Femur (tissue), 1 donor: ENCODE results near the gene NOLC1.

Experiments used
- DNase-seq: peaks from one replicate; pipeline ENCODE4 v3.0.0-alpha.2; 2017

The NOLC1 gene

GRCh38 chr10:102122450-102122849 is 29.7 kb upstream of the NOLC1 start:
- DNase-seq = no peak

- no peak for DNase-seq
These were observed 29.0 kb upstream of the NOLC1 start for GRCh38 chr10:102123223-102123622.

DNA sequence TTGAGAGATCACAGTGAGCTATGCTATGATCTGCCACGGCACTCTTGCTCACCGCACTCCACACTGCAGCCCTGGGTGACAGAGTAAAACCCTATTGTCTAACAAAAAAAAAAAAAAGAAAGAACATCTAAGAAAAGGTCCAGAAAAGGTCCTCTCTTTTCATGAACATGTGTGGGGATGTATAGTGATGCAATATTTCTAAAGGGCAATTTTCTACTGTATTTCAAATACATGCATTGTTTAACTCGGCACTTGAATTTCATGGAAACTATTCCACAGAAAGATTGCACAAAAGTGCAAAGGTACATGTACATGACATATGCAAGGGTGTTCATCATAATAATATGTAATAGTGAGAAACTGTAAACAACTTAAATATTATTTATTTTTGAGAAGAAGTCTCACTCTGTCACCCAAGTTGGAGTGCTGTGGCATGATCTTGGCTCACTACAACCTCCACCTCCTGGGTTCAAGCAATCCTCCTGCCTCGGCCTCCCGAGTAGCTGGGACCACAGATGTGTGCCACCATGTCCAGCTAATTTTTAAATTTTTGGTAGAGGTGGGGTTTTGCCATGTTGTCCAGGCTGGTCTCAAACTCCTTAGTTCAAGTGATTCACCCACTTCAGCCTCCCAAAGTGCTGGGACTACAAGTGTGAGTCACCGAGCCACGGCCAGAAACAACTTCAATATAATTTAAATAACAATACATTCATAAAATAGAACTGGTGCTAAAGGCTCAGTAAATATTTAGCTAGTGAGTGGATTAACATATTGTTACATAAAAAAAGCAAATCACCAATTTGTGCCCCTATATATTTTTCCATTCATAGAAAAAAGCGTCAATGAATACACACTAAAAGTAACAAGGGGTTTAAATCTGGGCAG is 20.7 kb upstream of the NOLC1 start:
- no peak for DNase-seq

- DNase-seq = no peak
These were observed 20.0 kb upstream of the NOLC1 start for GRCh38 chr10:102132193-102132562.

GRCh38 chr10:102132563-102133372 is 19.4 kb upstream of the NOLC1 start, which contains the start of gene PPRC1:
Gene PPRC1, plus strand, starts transcription at chr10:102133040. Its CDS starts 29 bp downstream, at chr10:102133069.
- peak; percentile 99 for DNase-seq

DNA sequence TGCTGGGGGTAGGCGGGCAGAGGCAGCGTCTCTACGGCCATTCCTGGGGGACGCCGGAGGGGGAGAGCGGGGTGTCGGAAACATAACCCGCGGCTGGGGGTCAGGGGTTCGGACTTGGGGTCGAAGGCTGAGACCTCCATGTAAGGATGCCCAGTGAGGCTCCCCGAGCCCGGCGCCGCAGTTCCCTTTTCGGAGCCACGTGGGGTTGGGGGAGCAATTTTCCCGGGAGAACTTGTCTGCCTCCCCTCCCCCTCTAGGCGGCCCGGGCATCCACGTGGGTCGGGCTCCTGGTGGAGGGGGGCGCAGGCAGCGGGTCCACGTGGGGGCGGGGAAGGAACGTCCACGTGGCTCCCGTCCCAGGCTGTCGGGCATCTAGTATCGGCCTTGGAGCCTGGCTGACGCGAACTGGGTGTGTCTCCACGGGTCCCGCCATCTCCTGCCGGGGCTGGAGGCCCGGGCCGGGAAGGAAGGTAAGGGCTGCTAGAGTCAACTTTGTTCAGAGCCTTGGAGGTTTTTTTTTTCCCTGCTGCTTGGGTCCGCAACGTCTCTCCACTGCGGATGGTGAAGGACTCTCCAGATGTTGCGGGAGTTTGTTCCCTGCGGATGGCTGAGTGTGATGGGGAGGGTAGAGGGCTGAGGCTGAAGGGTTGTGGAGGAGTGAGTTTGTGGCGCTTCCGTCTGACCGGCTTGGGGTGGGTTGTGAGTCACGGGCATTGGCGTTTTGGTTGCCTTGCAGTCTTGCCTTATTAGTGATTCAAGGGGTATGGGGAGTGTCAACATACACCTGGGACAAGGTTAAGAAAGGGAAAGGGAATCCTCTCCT is 18.6 kb upstream of the NOLC1 start:
- DNase-seq = peak; percentile 90

- no peak for DNase-seq
These were observed 17.8 kb upstream of the NOLC1 start for GRCh38 chr10:102134416-102134815.

- no peak for DNase-seq
These were observed 16.1 kb upstream of the NOLC1 start for GRCh38 chr10:102135956-102136526.

DNA sequence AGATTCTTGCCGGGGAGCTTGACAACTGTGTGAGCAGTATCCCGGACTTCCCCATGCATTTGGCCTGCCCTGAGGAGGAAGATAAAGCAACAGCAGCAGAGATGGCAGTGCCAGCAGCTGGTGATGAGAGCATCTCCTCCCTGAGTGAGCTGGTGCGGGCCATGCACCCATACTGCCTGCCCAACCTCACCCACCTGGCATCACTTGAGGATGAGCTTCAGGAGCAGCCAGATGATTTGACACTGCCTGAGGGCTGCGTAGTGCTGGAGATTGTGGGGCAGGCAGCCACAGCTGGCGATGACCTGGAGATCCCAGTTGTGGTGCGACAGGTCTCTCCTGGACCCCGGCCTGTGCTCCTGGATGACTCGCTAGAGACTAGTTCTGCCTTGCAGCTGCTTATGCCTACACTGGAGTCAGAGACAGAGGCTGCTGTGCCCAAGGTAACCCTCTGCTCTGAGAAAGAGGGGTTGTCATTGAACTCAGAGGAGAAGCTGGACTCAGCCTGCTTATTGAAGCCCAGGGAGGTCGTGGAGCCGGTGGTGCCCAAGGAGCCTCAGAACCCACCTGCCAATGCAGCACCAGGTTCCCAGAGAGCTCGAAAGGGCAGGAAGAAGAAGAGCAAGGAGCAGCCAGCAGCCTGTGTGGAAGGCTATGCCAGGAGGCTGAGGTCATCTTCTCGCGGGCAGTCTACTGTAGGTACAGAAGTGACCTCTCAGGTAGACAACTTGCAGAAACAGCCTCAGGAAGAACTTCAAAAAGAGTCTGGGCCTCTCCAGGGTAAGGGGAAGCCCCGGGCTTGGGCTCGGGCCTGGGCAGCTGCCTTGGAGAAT is 12.7 kb upstream of the NOLC1 start:
- no peak for DNase-seq

- DNase-seq = no peak
These were observed 12.0 kb upstream of the NOLC1 start for GRCh38 chr10:102140218-102140617.

GRCh38 chr10:102140913-102141540 is 11.2 kb upstream of the NOLC1 start:
- DNase-seq = no peak

DNA sequence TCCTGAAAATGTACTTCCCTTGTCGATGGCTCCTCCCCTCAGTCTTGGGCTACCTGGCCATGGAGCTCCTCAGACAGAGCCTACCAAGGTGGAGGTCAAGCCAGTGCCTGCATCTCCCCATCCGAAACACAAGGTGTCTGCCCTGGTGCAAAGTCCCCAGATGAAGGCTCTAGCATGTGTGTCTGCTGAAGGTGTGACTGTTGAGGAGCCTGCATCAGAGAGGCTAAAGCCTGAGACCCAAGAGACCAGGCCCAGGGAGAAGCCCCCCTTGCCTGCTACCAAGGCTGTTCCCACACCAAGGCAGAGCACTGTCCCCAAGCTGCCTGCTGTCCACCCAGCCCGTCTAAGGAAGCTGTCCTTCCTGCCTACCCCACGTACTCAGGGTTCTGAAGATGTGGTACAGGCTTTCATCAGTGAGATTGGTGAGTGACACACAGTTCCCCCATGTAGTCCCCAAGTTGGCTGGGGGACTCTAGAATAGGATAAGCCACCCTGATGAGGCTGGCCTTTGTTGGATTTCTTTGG is 10.5 kb upstream of the NOLC1 start:
- DNase-seq = no peak

- no peak for DNase-seq
These were observed 5.2 kb upstream of the NOLC1 start for GRCh38 chr10:102146971-102147428.

DNA sequence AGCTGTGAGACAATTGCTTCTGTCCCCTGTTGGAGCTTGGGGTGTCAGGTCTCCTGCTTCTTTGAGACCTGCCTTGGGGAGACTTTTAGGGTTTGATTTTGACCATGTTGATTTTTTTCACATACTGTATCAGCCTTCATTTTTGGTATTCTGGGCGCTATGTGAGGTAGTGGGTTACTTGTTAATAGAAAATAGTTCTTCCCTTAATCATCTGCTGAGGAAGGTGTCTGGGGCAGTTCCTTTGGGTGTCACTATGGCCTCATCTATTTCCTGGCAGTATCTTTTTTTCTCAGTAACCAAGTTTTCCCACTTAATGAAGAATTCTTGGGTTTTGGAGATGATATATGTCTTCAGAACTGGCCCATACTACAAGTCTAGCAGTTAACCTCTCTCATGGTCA is 4.6 kb upstream of the NOLC1 start:
- DNase-seq = no peak

GRCh38 chr10:102148275-102148674 is 3.9 kb upstream of the NOLC1 start:
- DNase-seq = no peak

DNA sequence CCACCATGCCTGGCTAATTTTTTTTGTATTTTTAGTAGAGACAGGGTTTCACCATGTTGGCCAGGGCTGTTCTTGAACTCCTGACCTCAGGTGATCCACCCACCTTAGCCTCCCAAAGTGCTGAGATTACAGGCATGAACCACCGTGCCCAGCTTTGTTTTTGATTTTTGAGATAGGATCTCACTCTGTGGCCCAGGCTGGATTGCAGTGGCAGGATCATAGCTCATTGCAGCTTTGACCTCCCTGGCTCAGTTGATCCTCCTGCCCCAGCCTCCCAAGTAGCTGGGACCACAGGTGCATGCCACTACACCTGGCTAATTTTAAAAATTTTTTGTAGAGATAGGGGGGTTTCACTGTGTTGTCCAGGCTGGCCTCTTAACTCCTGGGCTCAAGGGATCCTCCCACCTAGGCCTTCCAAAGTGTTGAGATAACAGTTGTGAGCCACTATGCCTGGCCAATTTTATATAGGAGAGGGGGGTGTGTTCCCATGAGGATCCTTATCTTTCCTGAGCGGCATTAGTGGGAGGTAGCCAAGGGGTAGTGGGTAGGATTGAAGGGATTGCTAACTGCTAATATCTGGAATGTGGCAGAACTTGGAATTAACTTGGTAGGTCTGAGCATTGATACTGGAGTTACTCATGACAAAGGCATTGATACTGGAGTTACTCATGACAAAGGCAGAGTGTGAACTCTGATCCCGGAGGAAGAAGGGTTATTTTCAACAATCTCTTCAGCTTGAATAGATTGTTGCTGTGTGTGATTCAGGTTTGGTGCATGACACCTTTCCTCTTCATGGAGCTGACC is 1.0 kb upstream of the NOLC1 start:
- no peak for DNase-seq

DNA sequence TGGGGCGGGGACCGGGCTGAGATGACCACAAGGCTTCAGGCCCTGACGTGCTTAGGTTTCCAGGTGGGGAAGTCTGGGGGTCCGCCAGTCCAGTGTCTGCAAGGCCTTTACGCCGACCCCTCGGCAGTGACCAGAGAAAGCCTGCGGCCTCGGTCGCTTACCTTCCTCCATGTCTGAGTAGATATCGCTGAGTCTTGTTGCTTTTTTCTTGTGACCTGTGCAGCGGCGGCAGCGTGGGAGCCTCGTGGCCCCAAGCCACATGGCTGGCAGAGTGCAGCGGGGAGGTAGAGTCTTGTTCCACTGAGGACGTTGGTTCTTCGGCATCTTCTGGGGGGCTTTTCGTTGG is 329 bp downstream of the NOLC1 start:
- DNase-seq = no peak

DNA sequence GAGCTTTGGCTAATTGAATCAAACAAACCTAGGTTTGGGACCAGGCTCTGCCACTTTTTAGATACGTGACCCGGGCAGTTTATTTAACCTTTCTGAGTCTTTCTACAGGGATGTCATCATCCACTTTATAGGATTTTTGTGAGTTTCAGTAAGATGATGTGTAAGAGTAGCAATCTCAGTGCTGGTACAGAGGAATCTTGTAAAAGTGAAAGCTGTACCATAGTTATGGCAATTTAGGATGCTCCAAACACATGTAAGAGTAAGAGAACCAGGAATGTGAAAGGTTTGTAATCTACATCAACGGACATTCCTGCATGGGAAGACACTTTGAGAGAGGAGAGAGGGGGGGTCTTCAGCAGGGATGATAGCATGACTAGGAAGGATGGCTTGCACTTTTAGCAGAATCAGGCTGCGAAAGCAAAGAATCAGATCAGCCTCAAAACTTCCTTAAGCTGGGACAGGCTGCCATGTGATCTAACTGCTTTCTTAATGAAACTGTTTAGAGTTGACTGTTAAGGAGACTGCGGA is 968 bp downstream of the NOLC1 start:
- no peak for DNase-seq

- no peak for DNase-seq
These were observed 2.4 kb downstream of the NOLC1 start for GRCh38 chr10:102154466-102155116.
